Measurements from ENCODE around the gene PRDM12.
A peak's percentile ranks its signal among the peaks of the same experiment; 100 is the strongest.

Gene PRDM12

DNA sequence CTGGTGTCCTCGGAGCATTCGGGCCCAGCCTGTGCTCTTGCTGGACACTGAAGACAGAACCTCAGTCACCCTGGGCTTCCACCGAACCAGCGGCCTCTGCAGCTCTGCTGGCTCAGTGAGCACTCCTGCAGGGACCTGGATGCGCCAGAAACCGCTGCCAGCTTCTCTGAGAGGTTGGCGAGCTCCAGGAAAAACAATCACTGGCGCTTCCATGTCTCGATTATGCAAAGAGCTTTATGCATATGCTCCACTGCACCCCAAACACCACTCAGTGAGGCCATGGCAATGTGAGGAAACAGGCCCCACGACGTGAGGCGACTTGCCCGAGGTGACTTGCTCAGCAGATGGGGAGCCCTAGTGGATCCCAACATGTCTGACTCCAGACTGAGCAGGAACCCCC lies 11.0 kb downstream of the PRDM12 start:
- no peak for DNase-seq (ENCODE audit: extremely low read depth, insufficient read length)
- TF ChIP-seq CTCF (IDR thresholded peaks at IDR 0.05; ENCODE audit: insufficient read depth, low read length, poor library complexity, severe bottlenecking), result no peak
- Histone ChIP-seq H3K27me3 (replicated peaks; ENCODE audit: control insufficient read depth, insufficient read depth, low read length) (no peaks in the 10 kb centered on the region; the same call in 1 of the 2 replicates), H3K4me3 (replicated peaks; ENCODE audit: low read depth, low read length) (no peak overlapping the region), H3K36me3 (ENCODE audit: control insufficient read depth, insufficient read depth, low read length) (no peaks in the 10 kb centered on the region)

DNA sequence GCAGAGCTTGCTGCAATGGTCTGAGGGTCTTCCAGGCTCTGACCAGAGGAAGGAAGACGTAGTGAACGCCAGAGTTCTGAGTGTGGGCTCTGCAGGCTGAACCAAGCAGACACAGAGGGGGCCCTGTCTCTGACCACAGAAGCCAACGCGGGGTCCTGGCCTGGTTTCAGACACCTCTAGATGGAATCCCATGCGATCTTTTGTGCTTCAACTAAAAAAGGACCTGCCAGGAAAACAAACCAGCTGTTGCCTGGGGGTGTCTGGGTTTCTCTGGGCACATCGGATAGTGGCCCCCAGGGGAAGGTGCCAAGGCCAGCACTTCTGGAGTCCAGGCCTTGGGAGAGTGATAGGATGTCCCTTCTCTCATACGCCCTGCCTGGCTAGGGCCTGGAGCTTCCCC lies 12.9 kb downstream of the PRDM12 start:
- no peak for TF ChIP-seq CTCF (IDR thresholded peaks at IDR 0.05; ENCODE audit: insufficient read depth, low read length, poor library complexity, severe bottlenecking)
- DNase-seq (ENCODE audit: extremely low read depth, insufficient read length), result no peak
- no peaks in the 10 kb centered on the region for H3K36me3 ChIP-seq (ENCODE audit: control insufficient read depth, insufficient read depth, low read length)
- H3K27me3 ChIP-seq (replicated peaks; ENCODE audit: control insufficient read depth, insufficient read depth, low read length), result no peaks in the 10 kb centered on the region; the same call in none of the 2 replicates
- H3K4me3 ChIP-seq (replicated peaks; ENCODE audit: low read depth, low read length), result no peak overlapping the region

GRCh38 chr9:130680836-130681768 lies 16.7 kb downstream of the PRDM12 start:
- no peak for TF ChIP-seq CTCF (IDR thresholded peaks at IDR 0.05; ENCODE audit: insufficient read depth, low read length, poor library complexity, severe bottlenecking)
- Histone ChIP-seq H3K27me3 (replicated peaks; ENCODE audit: control insufficient read depth, insufficient read depth, low read length) (no peaks in the 10 kb centered on the region; the same call in none of the 2 replicates), H3K36me3 (ENCODE audit: control insufficient read depth, insufficient read depth, low read length) (no peaks in the 10 kb centered on the region), H3K4me3 (replicated peaks; ENCODE audit: low read depth, low read length) (peak overlapping the region; percentile 58)
- peak; percentile 80 for DNase-seq (ENCODE audit: extremely low read depth, insufficient read length)

DNA sequence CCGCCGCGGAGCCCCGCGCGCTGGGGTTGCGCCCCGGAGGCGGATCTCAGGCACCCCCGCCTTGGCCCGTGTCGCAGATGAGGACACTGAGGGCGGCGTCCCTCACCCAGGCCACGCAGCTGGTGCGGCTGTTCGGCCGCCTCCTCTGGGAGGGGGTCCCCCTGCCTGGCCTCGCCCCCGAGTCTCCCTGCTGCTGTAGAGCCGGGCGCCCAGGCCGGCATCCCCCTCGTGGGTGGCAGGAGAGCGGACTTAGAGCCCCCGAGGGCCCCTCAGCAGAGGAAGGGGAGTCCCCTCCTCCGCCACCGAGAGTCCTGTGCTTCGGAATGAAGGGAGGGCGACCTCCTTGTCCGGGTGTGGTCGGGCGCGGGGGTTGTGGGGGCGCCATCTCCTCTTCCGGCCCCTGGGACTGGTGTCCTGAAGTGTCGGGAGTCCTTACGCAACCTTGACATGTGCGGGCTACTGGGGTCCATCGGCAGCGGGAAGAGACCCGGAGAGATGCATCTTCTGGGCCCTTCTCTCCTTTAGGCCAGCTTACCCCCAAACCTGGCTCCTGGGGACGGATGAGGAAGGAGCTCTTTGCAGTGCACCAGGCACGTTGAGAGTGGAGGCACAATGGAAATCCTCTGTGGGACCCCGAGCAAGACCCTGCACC lies 17.5 kb downstream of the PRDM12 start:
- TF ChIP-seq CTCF (IDR thresholded peaks at IDR 0.05; ENCODE audit: insufficient read depth, low read length, poor library complexity, severe bottlenecking), result no peak
- H3K27me3 ChIP-seq (replicated peaks; ENCODE audit: control insufficient read depth, insufficient read depth, low read length), result no peaks in the 10 kb centered on the region; the same call in none of the 2 replicates
- no peaks in the 10 kb centered on the region for H3K36me3 ChIP-seq (ENCODE audit: control insufficient read depth, insufficient read depth, low read length)
- DNase-seq (ENCODE audit: extremely low read depth, insufficient read length), result peak; percentile 52
- H3K4me3 ChIP-seq (replicated peaks; ENCODE audit: low read depth, low read length), result peak overlapping the region; percentile 58

GRCh38 chr9:130682421-130683121 lies 18.2 kb downstream of the PRDM12 start:
- peak; percentile 79 for TF ChIP-seq CTCF (IDR thresholded peaks at IDR 0.05; ENCODE audit: insufficient read depth, low read length, poor library complexity, severe bottlenecking)
- H3K4me3 ChIP-seq (replicated peaks; ENCODE audit: low read depth, low read length), result peak overlapping the region; percentile 16; the same call in 1 of the 2 replicates
- DNase-seq (ENCODE audit: extremely low read depth, insufficient read length), result no peak
- no peaks in the 10 kb centered on the region; the same call in 1 of the 2 replicates for H3K27me3 ChIP-seq (replicated peaks; ENCODE audit: control insufficient read depth, insufficient read depth, low read length)
- H3K36me3 ChIP-seq (ENCODE audit: control insufficient read depth, insufficient read depth, low read length), result no peaks in the 10 kb centered on the region

Measured in GM06990 (cell line).